ENCODE results near the gene PIP4K2C.
"Not testable (repeated sequence)": the region's sequence is repeated elsewhere in the genome, so short reads cannot be mapped to it uniquely, and the experiment has no call there.

Gene PIP4K2C

DNA sequence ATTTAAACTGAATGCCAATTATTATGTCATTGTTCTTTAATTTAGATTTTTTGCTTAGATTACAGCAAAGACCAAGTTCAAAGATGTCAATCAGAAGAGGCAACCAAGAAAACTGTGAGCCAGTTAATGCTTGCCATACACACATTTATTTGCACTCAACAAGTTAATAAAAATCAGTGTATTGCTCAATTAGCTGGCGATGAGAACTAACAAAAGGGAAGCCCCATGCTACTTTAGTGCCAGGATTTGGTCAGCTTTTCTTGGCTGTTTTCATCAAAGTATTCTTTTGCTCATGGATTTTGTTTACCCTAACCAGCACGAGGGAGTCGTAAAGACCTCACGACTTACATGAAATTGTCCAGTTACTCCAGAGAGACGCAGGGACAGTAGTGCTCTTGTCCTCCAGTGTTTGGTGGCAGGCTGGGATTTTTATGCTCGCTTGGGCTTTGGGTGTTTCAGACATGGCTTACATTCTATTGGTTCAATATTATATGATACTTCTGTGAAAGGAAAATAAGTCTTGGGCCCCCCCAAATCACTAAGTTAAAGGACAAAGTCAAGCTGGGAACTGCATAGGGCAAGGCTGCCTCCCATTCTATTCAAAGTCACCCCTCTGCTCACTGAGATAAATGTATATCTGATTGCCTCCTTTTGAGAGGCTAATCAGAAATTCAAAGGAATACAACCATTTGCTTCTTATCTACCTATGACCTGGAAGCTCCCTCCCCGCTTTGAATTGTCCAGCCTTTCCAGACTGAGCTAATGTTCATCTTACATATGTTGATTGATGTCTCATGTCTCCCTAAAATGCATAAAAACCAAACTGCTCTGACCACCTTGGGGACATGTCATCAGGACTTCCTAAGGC is 49.4 kb downstream of the PIP4K2C start:
- H3K9me3 Mint-ChIP-seq = peaks cover 5% of the 10 kb centered on the region
- TF ChIP-seq, protein P1, sequence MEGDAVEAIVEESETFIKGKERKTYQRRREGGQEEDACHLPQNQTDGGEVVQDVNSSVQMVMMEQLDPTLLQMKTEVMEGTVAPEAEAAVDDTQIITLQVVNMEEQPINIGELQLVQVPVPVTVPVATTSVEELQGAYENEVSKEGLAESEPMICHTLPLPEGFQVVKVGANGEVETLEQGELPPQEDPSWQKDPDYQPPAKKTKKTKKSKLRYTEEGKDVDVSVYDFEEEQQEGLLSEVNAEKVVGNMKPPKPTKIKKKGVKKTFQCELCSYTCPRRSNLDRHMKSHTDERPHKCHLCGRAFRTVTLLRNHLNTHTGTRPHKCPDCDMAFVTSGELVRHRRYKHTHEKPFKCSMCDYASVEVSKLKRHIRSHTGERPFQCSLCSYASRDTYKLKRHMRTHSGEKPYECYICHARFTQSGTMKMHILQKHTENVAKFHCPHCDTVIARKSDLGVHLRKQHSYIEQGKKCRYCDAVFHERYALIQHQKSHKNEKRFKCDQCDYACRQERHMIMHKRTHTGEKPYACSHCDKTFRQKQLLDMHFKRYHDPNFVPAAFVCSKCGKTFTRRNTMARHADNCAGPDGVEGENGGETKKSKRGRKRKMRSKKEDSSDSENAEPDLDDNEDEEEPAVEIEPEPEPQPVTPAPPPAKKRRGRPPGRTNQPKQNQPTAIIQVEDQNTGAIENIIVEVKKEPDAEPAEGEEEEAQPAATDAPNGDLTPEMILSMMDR (IDR thresholded peaks at IDR 0.05; ENCODE audit: unreplicated experiment in 3 of 3) = no peak
- H3K27ac Mint-ChIP-seq = no peak overlapping the region
- H3K4me1 Mint-ChIP-seq = no peaks in the 10 kb centered on the region
- H3K36me3 Mint-ChIP-seq (ENCODE audit: low read depth) = no peaks in the 10 kb centered on the region
- H3K4me3 Mint-ChIP-seq = no peak overlapping the region
- peaks cover 52% of the 10 kb centered on the region for H3K27me3 Mint-ChIP-seq (ENCODE audit: low read depth)

DNA sequence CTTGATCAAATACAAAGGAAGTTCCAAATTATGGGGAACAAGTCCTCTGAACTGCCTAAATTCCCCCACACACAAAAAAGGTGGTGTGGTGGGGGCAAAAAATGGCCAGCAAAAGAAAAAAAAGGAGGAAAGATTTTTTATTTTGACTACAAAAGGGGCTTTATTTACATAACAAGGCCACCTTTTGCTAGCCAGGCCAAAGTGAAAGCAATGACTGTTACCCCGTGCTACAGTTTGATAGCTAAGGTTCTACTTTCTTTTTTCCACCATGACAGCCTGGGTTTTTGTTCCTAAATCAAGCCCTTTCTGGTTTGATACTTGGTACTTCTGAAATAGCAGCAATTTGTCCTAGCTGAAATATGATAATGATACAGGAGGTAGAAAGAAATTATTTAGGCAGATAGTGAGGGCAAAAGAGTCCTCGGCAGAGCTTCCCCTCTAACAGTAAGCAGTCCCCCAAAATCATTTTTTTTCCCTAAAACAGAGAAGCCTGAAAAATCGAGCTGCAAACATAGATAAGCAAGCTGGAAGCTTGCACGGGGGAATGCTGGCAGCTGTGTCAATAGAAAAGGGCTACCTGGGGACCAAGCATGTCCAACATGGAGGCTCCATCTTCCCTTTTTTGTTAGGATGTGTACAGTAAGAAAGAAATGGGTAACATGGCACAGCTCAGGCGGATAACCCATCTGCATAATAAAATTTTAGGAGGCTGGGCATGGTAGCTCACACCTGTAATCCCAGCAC is 50.9 kb downstream of the PIP4K2C start:
- Mint-ChIP-seq H3K4me3 (no peak overlapping the region), H3K36me3 (ENCODE audit: low read depth) (no peaks in the 10 kb centered on the region), H3K27ac (no peak overlapping the region), H3K4me1 (no peaks in the 10 kb centered on the region), H3K27me3 (ENCODE audit: low read depth) (peaks cover 48% of the 10 kb centered on the region), H3K9me3 (peaks cover 10% of the 10 kb centered on the region)
- TF ChIP-seq, protein P1 (IDR thresholded peaks at IDR 0.05; ENCODE audit: unreplicated experiment in 3 of 3) = no peak

DNA sequence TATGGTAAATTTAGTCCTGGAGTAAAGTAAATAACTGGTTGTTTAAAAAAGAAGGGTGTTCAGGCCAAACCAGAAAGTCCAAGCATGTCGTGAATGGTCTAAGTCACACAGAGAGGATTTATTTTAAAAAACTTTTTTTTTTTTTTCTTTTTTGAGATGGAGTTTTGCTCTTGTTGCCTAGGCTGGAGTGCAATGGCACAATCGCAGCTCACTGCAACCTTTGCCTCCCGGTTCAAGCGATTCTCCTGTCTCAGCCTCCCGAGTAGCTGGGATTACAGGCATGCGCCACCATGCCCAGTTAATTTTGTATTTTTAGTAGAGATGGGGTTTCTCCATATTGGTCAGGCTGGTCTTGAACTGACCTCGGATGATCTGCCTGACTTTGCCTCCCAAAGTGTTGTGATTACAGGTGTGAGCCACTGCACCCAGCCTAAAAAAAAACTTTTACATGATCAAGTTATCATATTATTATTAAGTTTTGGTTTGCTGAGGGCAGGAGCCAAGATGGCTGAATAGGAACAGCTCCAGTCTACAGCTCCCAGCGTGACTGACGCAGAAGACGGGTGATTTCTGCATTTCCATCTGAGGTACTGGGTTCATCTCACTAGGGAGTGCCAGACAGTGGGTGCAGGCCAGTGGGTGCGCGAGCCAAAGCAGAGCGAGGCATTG is 55.1 kb downstream of the PIP4K2C start:
- H3K4me3 Mint-ChIP-seq; H3K36me3 Mint-ChIP-seq (ENCODE audit: low read depth); H3K9me3 Mint-ChIP-seq; H3K4me1 Mint-ChIP-seq; H3K27ac Mint-ChIP-seq: not testable (repeated sequence)
- H3K27me3 Mint-ChIP-seq (ENCODE audit: low read depth) = peaks cover 13% of the 10 kb centered on the region

DNA sequence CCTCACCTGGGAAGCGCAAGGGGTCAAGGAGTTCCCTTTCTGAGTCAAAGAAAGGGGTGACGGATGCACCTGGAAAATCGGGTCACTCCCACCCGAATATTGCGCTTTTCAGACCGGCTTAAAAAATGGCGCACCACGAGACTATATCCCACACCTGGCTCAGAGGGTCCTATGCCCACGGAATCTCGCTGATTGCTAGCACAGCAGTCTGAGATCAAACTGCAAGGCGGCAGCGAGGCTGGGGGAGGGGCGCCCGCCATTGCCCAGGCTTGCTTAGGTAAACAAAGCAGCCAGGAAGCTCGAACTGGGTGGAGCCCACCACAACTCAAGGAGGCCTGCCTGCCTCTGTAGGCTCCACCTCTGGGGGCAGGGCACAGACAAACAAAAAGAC is 55.7 kb downstream of the PIP4K2C start:
- H3K27ac Mint-ChIP-seq; H3K27me3 Mint-ChIP-seq (ENCODE audit: low read depth); H3K4me3 Mint-ChIP-seq; H3K4me1 Mint-ChIP-seq; H3K9me3 Mint-ChIP-seq; H3K36me3 Mint-ChIP-seq (ENCODE audit: low read depth): not testable (repeated sequence)

Measured in nephron (organoid).